ENCODE measurements around the gene IRAK1BP1. TPM values are rescaled to one million over a fixed set of nuclear protein-coding genes. Genes with fewer than 3 reads are reported as not detected.

The IRAK1BP1 gene
- total and polyA plus RNA-seq, 9 of the 15 experiments (the other 6 are each of a cell fraction or from before 2014, with no cell fraction given) = 1.8 to 3.7 (median 2.1) TPM

- ATAC-seq (no peak), DNase-seq (ENCODE audit: extremely low read depth in 1 of 4, low spot score in 3 of 4) (no peak), FAIRE-seq (no peak)
- no TSS peak for BruUV-seq (replicated peaks)
- H2AFZ ChIP-seq (ENCODE audit: low read depth, low read length) = no peak overlapping the region
- H3K27ac ChIP-seq (ENCODE audit: extremely low read depth, low read depth, low read length) = no peak overlapping the region
- H3K27me3 ChIP-seq (ENCODE audit: control insufficient read depth in 2 of 2, insufficient read depth in 2 of 2, low read length in 2 of 2) = no peaks in the 10 kb centered on the region
- H3K9me1 ChIP-seq (ENCODE audit: control insufficient read depth, insufficient read depth, low read length) = no peaks in the 10 kb centered on the region
- POLR2A ChIA-PET = interaction anchor here (0.8 kb wide), 1 partner anchor 11 kb away, joined by 3 read pairs; no protein-coding TSS in a partner anchor
- 8% methylated on average over 9 of the region's 9 CpGs for WGBS (ENCODE audit: insufficient coverage, low coverage, missing lambda C conversion rate)
- in situ Hi-C loops (cut with MboI) = no loop called here
- H3K4me2 ChIP-seq (ENCODE audit: insufficient read depth, low read length) = no peak overlapping the region
- no peak overlapping the region for H3K4me3 ChIP-seq
- intact Hi-C loops (cut with micrococcal nuclease) = no loop called here
- no peaks in the 10 kb centered on the region for H3K36me3 ChIP-seq (ENCODE audit: control insufficient read depth, insufficient read depth, low read length)
- no peaks in the 10 kb centered on the region for H3K9me3 ChIP-seq (replicated peaks; ENCODE audit: control insufficient read depth, insufficient read depth, low read depth, low read length)
- no peaks in the 10 kb centered on the region for H3K79me2 ChIP-seq (ENCODE audit: control insufficient read depth, insufficient read depth, low read length)
- no peak overlapping the region for H3K9ac ChIP-seq (ENCODE audit: insufficient read depth in 1 of 2, low read depth in 2 of 2, low read length in 2 of 2)
- H4K20me1 ChIP-seq (replicated peaks; ENCODE audit: control insufficient read depth, insufficient read depth, low read length) = no peaks in the 10 kb centered on the region
- CTCF ChIA-PET (ENCODE audit: low intra/inter-chr PET ratio) = no interaction called here
- no peaks in the 10 kb centered on the region for H3K4me1 ChIP-seq (replicated peaks in 1 of 2; ENCODE audit: control insufficient read depth in 2 of 2, insufficient read depth in 2 of 2, low read length in 2 of 2)
- TF ChIP-seq FOXP1 (CRISPR knock-in tag; IDR thresholded peaks at IDR 0.05) (no peak), ZC3H4 (CRISPR knock-in tag; IDR thresholded peaks at IDR 0.05; ENCODE audit: borderline replicate concordance) (no peak), ELF4 (CRISPR knock-in tag; IDR thresholded peaks at IDR 0.05) (no peak), ZNF740 (CRISPR knock-in tag; IDR thresholded peaks at IDR 0.05) (no peak), ZNF740 (tag; IDR thresholded peaks at IDR 0.05) (no peak), ZNF518B (CRISPR knock-in tag; IDR thresholded peaks at IDR 0.05) (no peak), ZNF589 (CRISPR knock-in tag; IDR thresholded peaks at IDR 0.05; ENCODE audit: low read depth) (no peak), ELF1 (tag; IDR thresholded peaks at IDR 0.05) (no peak), TEAD2 (tag; IDR thresholded peaks at IDR 0.05) (no peak), RUNX1 (IDR thresholded peaks at IDR 0.05; ENCODE audit: low read depth) (no peak), SMC3 (conservative IDR thresholded peaks at IDR 0.05; ENCODE audit: insufficient read depth, low read depth, low read length) (no peak), ZNF274 (IDR thresholded peaks at IDR 0.05; ENCODE audit: borderline replicate concordance, low read depth, low read length) (no peak), SMARCC2 (IDR thresholded peaks at IDR 0.05; ENCODE audit: low read depth) (no peak), BRF2 (IDR thresholded peaks at IDR 0.05; ENCODE audit: borderline replicate concordance, insufficient read depth, insufficient read length) (no peak), FOSL1 (tag; conservative IDR thresholded peaks at IDR 0.05) (no peak), ETS1 (conservative IDR thresholded peaks at IDR 0.05; ENCODE audit: control insufficient read depth, low read depth, low read length) (no peak), GATAD2A (IDR thresholded peaks at IDR 0.05) (no peak), SOX6 (IDR thresholded peaks at IDR 0.05) (no peak)
These were observed 12.8 kb upstream of the IRAK1BP1 start for GRCh38 chr6:78854546-78854945.

Measured in K562 (cell line).